HepG2 (cell line): ENCODE results near the gene ATRIP. TPM values are rescaled to one million over a fixed set of nuclear protein-coding genes. Genes with fewer than 3 reads are reported as not detected.

Source experiments
- JARID2 ChIP-seq: sonication (generic); formaldehyde crosslinking; IDR thresholded peaks from 2 replicates; pipeline ENCODE4 v1.8.1; 2023; ENCODE audit warnings: missing genetic modification reagents, inconsistent platforms; ENCODE audit not compliant: insufficient replicate concordance
- LCORL ChIP-seq, 2 experiments: fragments of 450-650 bp in 1 of 2; sonication (generic) in 1 of 2; formaldehyde crosslinking in 1 of 2; IDR thresholded peaks; 2 replicates each; pipeline versions ENCODE4 v1.5.0 to v1.6.1; 2017 to 2020; ENCODE audit warnings: antibody characterized with exemption in 1 of 2, missing genetic modification reagents in 1 of 2
- MIXL1 ChIP-seq: IDR thresholded peaks from 2 replicates; pipeline ENCODE4 v1.6.1; 2016
- MYC ChIP-seq: sonication (generic); formaldehyde crosslinking; IDR thresholded peaks from 2 replicates; pipeline ENCODE4 v1.9.0; 2021; ENCODE audit warnings: missing genetic modification reagents, borderline replicate concordance
- PRPF4 ChIP-seq: fragments of 200-400 bp; formaldehyde crosslinking; IDR thresholded peaks from 2 replicates; pipeline ENCODE4 v1.6.1; 2016; ENCODE audit warnings: low read length, low read depth; ENCODE audit not compliant: poor library complexity, severe bottlenecking
- SIX1 ChIP-seq: sonication (generic); formaldehyde crosslinking; IDR thresholded peaks from 2 replicates; pipeline ENCODE4 v1.4.0; 2020; ENCODE audit warnings: missing genetic modification reagents, borderline replicate concordance
- SRSF9 ChIP-seq: fragments of 200-400 bp; formaldehyde crosslinking; IDR thresholded peaks from 2 replicates; pipeline ENCODE4 v1.6.1; 2018; ENCODE audit warnings: borderline replicate concordance, mild to moderate bottlenecking, low read depth, low read length; ENCODE audit not compliant: insufficient read depth, poor library complexity, severe bottlenecking
- ZEB1 ChIP-seq: IDR thresholded peaks from 2 replicates; pipeline ENCODE4 v1.6.1; 2012; ENCODE audit warnings: mild to moderate bottlenecking, low read depth, inconsistent platforms; ENCODE audit not compliant: insufficient replicate concordance
- ZNF224 ChIP-seq: sonication (generic); formaldehyde crosslinking; IDR thresholded peaks from 2 replicates; pipeline ENCODE4 v1.5.0; 2020; ENCODE audit warnings: mild to moderate bottlenecking, missing genetic modification reagents
- ZNF251 ChIP-seq: sonication (generic); formaldehyde crosslinking; IDR thresholded peaks from 2 replicates; pipeline ENCODE4 v1.9.0; 2021; ENCODE audit warnings: mild to moderate bottlenecking, missing genetic modification reagents
- ZNF430 ChIP-seq: sonication (generic); formaldehyde crosslinking; IDR thresholded peaks from 2 replicates; pipeline ENCODE4 v1.9.0; 2021; ENCODE audit warnings: mild to moderate bottlenecking, missing genetic modification reagents
- ZNF670 ChIP-seq: sonication (generic); formaldehyde crosslinking; IDR thresholded peaks from 2 replicates; pipeline ENCODE4 v1.8.0; 2022; ENCODE audit warnings: mild to moderate bottlenecking, missing genetic modification reagents, borderline replicate concordance
- ZNF674 ChIP-seq: sonication (generic); formaldehyde crosslinking; IDR thresholded peaks from 2 replicates; pipeline ENCODE4 v1.5.0; 2020; ENCODE audit warnings: low read depth, mild to moderate bottlenecking, missing genetic modification reagents
- polyA plus RNA-seq, 8 experiments: library from polyadenylated mRNA; depleted of rRNA in 3 of 8; stranded (reverse) in 7 of 8; unstranded in 1 of 8; fragments of >200 nt; fragmentation: Illumina TruSeq in 4 of 8; extraction: Trizol in 4 of 8; gene quantifications; 2 replicates each; pipeline versions ENCODE4 v1.2.1 to v1.2.3, GENCODE V29; 2011 to 2016; ENCODE audit warnings: low read depth in 4 of 8, missing spikeins in 1 of 8, mixed read lengths in 1 of 8; ENCODE audit not compliant: insufficient read depth in 1 of 8
- total RNA-seq, 5 experiments: library from RNA; depleted of rRNA; stranded (reverse); fragments of >200 nt; fragmentation: Illumina TruSeq; extraction: Trizol; gene quantifications; 2 replicates each; pipeline ENCODE4 v1.2.3, GENCODE V29; 2016; ENCODE audit warnings: low read depth in 1 of 5
- TF ChIP-seq, protein P1 (sequence below): sonication (generic); formaldehyde crosslinking; IDR thresholded peaks from 2 replicates; pipeline ENCODE4 v1.9.0; 2022; ENCODE audit warnings: low read depth, missing genetic modification reagents
- TF ChIP-seq, protein P2 (sequence below): IDR thresholded peaks from 2 replicates; pipeline ENCODE4 v1.6.1; 2012; ENCODE audit warnings: low read depth, low read length, improper control_type of control experiment
- TF ChIP-seq, protein P3 (sequence below): sonication (generic); formaldehyde crosslinking; IDR thresholded peaks from 2 replicates; pipeline ENCODE4 v1.5.0; 2020; ENCODE audit warnings: mild to moderate bottlenecking, missing genetic modification reagents
- TF ChIP-seq, protein P4 (sequence below): sonication (generic); formaldehyde crosslinking; IDR thresholded peaks from 2 replicates; pipeline ENCODE4 v1.8.0; 2022; ENCODE audit warnings: mild to moderate bottlenecking, missing genetic modification reagents, moderate library complexity

The ATRIP gene
- total and polyA plus RNA-seq, 2 of the 13 experiments (the other 11 are each of a cell fraction or from before 2014, with no cell fraction given) = 5.1 to 12.5 TPM

DNA sequence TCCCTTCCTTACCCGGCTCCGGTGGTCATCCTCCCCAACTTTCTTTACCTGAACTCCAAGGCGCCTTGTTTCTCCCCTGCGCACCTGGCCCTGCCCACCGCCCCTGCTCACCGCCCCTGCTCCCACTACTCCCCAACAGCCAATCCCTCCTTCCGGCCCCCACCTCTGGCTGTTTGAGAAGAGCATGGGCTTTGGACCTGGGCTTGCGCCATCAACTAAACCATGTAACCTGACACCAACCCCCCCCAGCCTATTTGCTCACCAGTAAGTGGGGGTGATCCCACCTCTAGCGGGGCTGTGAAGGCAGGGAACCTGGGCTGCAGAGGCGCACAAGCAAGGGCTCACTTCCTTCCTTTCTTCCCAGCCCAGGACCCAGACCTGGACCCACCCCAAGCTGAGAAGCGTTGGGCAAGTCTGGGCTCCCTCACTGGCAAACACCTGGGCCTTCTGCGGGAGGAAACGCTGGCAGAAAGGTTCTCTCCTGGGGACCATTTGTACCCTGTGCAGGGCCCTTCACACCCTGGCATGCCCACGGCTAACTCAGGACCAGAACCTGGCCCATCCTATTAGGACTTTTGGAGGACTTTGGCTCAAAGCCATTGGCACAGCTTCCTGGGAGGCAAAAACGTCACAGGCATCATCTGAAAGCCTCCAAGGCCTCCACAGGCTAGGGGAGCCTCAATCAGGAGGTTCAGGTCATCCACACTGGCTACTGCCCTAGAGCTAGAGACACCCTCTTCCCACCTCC, 16.4 kb upstream of the ATRIP start, which contains the start of gene PLXNB1 (continued):
- no peak for TF ChIP-seq SRSF9
- TF ChIP-seq ZNF674 = peak; percentile 26
- TF ChIP-seq MYC (CRISPR knock-in tag) = peak; percentile 77
- TF ChIP-seq ZNF430 (CRISPR knock-in tag) = peak; percentile 96
- no peak for TF ChIP-seq JARID2
- TF ChIP-seq LCORL (IDR thresholded peaks at IDR 0.05) = no peak
- peak; percentile 98 for TF ChIP-seq LCORL (CRISPR knock-in tag; IDR thresholded peaks at IDR 0.05)
- TF ChIP-seq, protein P1, sequence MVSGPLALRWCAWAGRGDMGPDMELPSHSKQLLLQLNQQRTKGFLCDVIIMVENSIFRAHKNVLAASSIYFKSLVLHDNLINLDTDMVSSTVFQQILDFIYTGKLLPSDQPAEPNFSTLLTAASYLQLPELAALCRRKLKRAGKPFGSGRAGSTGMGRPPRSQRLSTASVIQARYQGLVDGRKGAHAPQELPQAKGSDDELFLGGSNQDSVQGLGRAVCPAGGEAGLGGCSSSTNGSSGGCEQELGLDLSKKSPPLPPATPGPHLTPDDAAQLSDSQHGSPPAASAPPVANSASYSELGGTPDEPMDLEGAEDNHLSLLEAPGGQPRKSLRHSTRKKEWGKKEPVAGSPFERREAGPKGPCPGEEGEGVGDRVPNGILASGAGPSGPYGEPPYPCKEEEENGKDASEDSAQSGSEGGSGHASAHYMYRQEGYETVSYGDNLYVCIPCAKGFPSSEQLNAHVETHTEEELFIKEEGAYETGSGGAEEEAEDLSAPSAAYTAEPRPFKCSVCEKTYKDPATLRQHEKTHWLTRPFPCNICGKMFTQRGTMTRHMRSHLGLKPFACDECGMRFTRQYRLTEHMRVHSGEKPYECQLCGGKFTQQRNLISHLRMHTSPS (CRISPR knock-in tag) = peak; percentile 80; the same call in 1 of the 2 replicates
- peak; percentile 80; the same call in 1 of the 2 replicates for TF ChIP-seq MIXL1 (CRISPR knock-in tag)
- TF ChIP-seq SIX1 (CRISPR knock-in tag) = peak; percentile 100
- TF ChIP-seq, protein P2, sequence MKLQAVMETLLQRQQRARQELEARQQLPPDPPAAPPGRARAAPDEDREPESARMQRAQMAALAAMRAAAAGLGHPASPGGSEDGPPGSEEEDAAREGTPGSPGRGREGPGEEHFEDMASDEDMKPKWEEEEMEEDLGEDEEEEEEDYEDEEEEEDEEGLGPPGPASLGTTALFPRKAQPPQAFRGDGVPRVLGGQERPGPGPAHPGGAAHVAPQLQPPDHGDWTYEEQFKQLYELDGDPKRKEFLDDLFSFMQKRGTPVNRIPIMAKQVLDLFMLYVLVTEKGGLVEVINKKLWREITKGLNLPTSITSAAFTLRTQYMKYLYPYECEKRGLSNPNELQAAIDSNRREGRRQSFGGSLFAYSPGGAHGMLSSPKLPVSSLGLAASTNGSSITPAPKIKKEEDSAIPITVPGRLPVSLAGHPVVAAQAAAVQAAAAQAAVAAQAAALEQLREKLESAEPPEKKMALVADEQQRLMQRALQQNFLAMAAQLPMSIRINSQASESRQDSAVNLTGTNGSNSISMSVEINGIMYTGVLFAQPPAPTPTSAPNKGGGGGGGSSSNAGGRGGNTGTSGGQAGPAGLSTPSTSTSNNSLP = no peak; the same call in 1 of the 2 replicates
- TF ChIP-seq, protein P3, sequence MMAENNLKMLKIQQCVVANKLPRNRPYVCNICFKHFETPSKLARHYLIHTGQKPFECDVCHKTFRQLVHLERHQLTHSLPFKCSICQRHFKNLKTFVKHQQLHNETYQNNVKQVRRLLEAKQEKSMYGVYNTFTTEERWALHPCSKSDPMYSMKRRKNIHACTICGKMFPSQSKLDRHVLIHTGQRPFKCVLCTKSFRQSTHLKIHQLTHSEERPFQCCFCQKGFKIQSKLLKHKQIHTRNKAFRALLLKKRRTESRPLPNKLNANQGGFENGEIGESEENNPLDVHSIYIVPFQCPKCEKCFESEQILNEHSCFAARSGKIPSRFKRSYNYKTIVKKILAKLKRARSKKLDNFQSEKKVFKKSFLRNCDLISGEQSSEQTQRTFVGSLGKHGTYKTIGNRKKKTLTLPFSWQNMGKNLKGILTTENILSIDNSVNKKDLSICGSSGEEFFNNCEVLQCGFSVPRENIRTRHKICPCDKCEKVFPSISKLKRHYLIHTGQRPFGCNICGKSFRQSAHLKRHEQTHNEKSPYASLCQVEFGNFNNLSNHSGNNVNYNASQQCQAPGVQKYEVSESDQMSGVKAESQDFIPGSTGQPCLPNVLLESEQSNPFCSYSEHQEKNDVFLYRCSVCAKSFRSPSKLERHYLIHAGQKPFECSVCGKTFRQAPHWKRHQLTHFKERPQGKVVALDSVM (CRISPR knock-in tag) = peak; percentile 55; the same call in 1 of the 2 replicates
- TF ChIP-seq, protein P4, sequence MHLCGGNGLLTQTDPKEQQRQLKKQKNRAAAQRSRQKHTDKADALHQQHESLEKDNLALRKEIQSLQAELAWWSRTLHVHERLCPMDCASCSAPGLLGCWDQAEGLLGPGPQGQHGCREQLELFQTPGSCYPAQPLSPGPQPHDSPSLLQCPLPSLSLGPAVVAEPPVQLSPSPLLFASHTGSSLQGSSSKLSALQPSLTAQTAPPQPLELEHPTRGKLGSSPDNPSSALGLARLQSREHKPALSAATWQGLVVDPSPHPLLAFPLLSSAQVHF = peak; percentile 87; the same call in 1 of the 2 replicates
- TF ChIP-seq PRPF4 = no peak
- TF ChIP-seq ZEB1 = no peak
- TF ChIP-seq ZNF670 (CRISPR knock-in tag) = no peak; the same call in 1 of the 2 replicates
- no peak for TF ChIP-seq ZNF251 (CRISPR knock-in tag)
- TF ChIP-seq ZNF224 = peak; percentile 63; the same call in 1 of the 2 replicates
